ENCODE measurements around the gene MORC2.

MORC2 gene

GRCh38 chr22:30879415-30879797 is 89.2 kb downstream of the MORC2 start:
- Histone ChIP-seq H3K9ac (ENCODE audit: low read length) (no peak overlapping the region), H3K4me2 (ENCODE audit: low read length) (no peak overlapping the region), H3K4me1 (ENCODE audit: insufficient read depth, low read length, severe bottlenecking) (no peaks in the 10 kb centered on the region), H3K79me2 (ENCODE audit: insufficient read depth, low read length) (no peaks in the 10 kb centered on the region), H3K9me2 (ENCODE audit: low read depth, low read length) (no peaks in the 10 kb centered on the region), H3K4me3 (ENCODE audit: low read depth, low read length, poor library complexity, severe bottlenecking) (no peak overlapping the region), H2AFZ (ENCODE audit: low read length) (no peak overlapping the region), H3K27me3 (ENCODE audit: insufficient read depth, low read length) (peaks cover 5% of the 10 kb centered on the region; the same call in 1 of the 2 replicates), H3K36me3 (ENCODE audit: insufficient read depth, low read length) (no peaks in the 10 kb centered on the region), H3K27ac (ENCODE audit: low read depth, low read length, poor library complexity, severe bottlenecking) (no peak overlapping the region), H3K9me3 (ENCODE audit: low read length) (no peaks in the 10 kb centered on the region), H4K20me1 (ENCODE audit: insufficient read depth, low read length) (no peaks in the 10 kb centered on the region), H3F3A (ENCODE audit: insufficient read depth, low read length) (no peaks in the 10 kb centered on the region)
- no peak for TF ChIP-seq CTCF (IDR thresholded peaks at IDR 0.05; ENCODE audit: low read length)

- H3K27me3 ChIP-seq (ENCODE audit: insufficient read depth, low read length), result peaks cover 3% of the 10 kb centered on the region; the same call in 1 of the 2 replicates
- no peaks in the 10 kb centered on the region for H3K9me3 ChIP-seq (ENCODE audit: low read length)
- no peak overlapping the region for H3K4me2 ChIP-seq (ENCODE audit: low read length)
- H3K27ac ChIP-seq (ENCODE audit: low read depth, low read length, poor library complexity, severe bottlenecking), result no peak overlapping the region
- no peaks in the 10 kb centered on the region for H3K4me1 ChIP-seq (ENCODE audit: insufficient read depth, low read length, severe bottlenecking)
- no peak overlapping the region for H3K9ac ChIP-seq (ENCODE audit: low read length)
- H2AFZ ChIP-seq (ENCODE audit: low read length), result no peak overlapping the region
- no peaks in the 10 kb centered on the region for H3K79me2 ChIP-seq (ENCODE audit: insufficient read depth, low read length)
- TF ChIP-seq CTCF (IDR thresholded peaks at IDR 0.05; ENCODE audit: low read length), result no peak
- no peak for TF ChIP-seq EZH2 (IDR thresholded peaks at IDR 0.05; ENCODE audit: borderline replicate concordance, low read length)
- H3K9me2 ChIP-seq (ENCODE audit: low read depth, low read length), result no peaks in the 10 kb centered on the region
- H3K4me3 ChIP-seq (ENCODE audit: low read depth, low read length, poor library complexity, severe bottlenecking), result no peak overlapping the region
- H3F3A ChIP-seq (ENCODE audit: insufficient read depth, low read length), result no peaks in the 10 kb centered on the region
- H3K36me3 ChIP-seq (ENCODE audit: insufficient read depth, low read length), result no peaks in the 10 kb centered on the region
- H4K20me1 ChIP-seq (ENCODE audit: insufficient read depth, low read length), result no peaks in the 10 kb centered on the region
These were observed 89.8 kb downstream of the MORC2 start for GRCh38 chr22:30878516-30879414.

- Histone ChIP-seq H3K9me3 (ENCODE audit: low read length) (no peaks in the 10 kb centered on the region), H3K36me3 (ENCODE audit: insufficient read depth, low read length) (no peaks in the 10 kb centered on the region), H3K9me2 (ENCODE audit: low read depth, low read length) (no peaks in the 10 kb centered on the region), H3K4me1 (ENCODE audit: insufficient read depth, low read length, severe bottlenecking) (no peaks in the 10 kb centered on the region), H3K4me2 (ENCODE audit: low read length) (no peak overlapping the region), H3K4me3 (ENCODE audit: low read depth, low read length, poor library complexity, severe bottlenecking) (no peak overlapping the region), H3K79me2 (ENCODE audit: insufficient read depth, low read length) (no peaks in the 10 kb centered on the region), H3F3A (ENCODE audit: insufficient read depth, low read length) (no peaks in the 10 kb centered on the region), H3K9ac (ENCODE audit: low read length) (no peak overlapping the region), H3K27ac (ENCODE audit: low read depth, low read length, poor library complexity, severe bottlenecking) (no peak overlapping the region), H4K20me1 (ENCODE audit: insufficient read depth, low read length) (no peaks in the 10 kb centered on the region), H3K27me3 (ENCODE audit: insufficient read depth, low read length) (peaks cover 3% of the 10 kb centered on the region; the same call in 1 of the 2 replicates), H2AFZ (ENCODE audit: low read length) (no peak overlapping the region)
- TF ChIP-seq EZH2 (IDR thresholded peaks at IDR 0.05; ENCODE audit: borderline replicate concordance, low read length), result no peak
- TF ChIP-seq CTCF (IDR thresholded peaks at IDR 0.05; ENCODE audit: low read length), result no peak
These were observed 90.7 kb downstream of the MORC2 start for GRCh38 chr22:30877662-30878515.

Data from OCI-LY1 (cell line).